K562 (cell line): ENCODE measurements around the gene NHSL2. TPM values are rescaled to one million over a fixed set of nuclear protein-coding genes. Genes with fewer than 3 reads are reported as not detected.

ENCODE experiments used
- ATAC-seq: fragments of 200-7000 bp; cut with Tn5 transposase; 3 replicates; pipeline ENCODE4 v1.9.1; 2020; ENCODE audit warnings: moderate library complexity
- BruUV-seq: library from RNA; stranded (reverse); fragments of 400-500 nt; replicated peaks from 2 replicates; lab custom pipeline; 2021; lab: Mats Ljungman, UMichigan
- CTCF ChIA-PET: fragments of 300-600 bp; formaldehyde crosslinking; extraction: SDS; loops from one replicate; lab custom pipeline; 2021; ENCODE audit warnings: low intra/inter-chr PET ratio; lab: Yijun Ruan, JAX
- POLR2A ChIA-PET: fragments of 300-600, 350-650 bp; sonication (Branson Sonifier 250); formaldehyde crosslinking; extraction: SDS; loops from one replicate; lab custom pipeline; 2021; ENCODE audit warnings: antibody characterized with exemption, inconsistent platforms; lab: Yijun Ruan, JAX
- DNase-seq, 4 experiments: peaks; one replicate each; pipeline versions ENCODE4 v3.0.0 to v3.0.0-alpha.2; 2011 to 2018; ENCODE audit warnings: low spot score in 3 of 4, mixed read lengths in 3 of 4; ENCODE audit errors: extremely low read depth in 1 of 4
- FAIRE-seq: peaks from 2 replicates; lab custom pipeline; 2011; peaks lifted over from hg19 to GRCh38; lab: Jason Lieb, UNC
- H2AFZ ChIP-seq: 2 replicates; pipeline ENCODE4 v1.6.0; 2011; ENCODE audit warnings: low read depth, low read length, control low read depth, inconsistent platforms
- H3K27ac ChIP-seq: fragments of 200-600 bp; 3 replicates; pipeline ENCODE4 v1.8.0; 2011; ENCODE audit warnings: low read depth, mild to moderate bottlenecking, control low read depth, inconsistent platforms, low read length, moderate library complexity, mixed read lengths; ENCODE audit errors: extremely low read depth
- H3K27me3 ChIP-seq, 2 experiments: fragments of 300-600 bp in 1 of 2; 2 replicates in 1 of 2; 3 replicates in 1 of 2; pipeline versions ENCODE4 v1.6.0 to v1.8.0; 2011; ENCODE audit warnings: inconsistent platforms in 2 of 2, low read length in 2 of 2, mild to moderate bottlenecking in 1 of 2, mixed read lengths in 1 of 2, moderate library complexity in 1 of 2; ENCODE audit not compliant: control insufficient read depth in 2 of 2, insufficient read depth in 2 of 2
- H3K36me3 ChIP-seq: fragments of 300-600 bp; 3 replicates; pipeline ENCODE4 v1.8.0; 2011; ENCODE audit warnings: mild to moderate bottlenecking, low read length, inconsistent platforms; ENCODE audit not compliant: control insufficient read depth, insufficient read depth
- H3K4me1 ChIP-seq, 2 experiments: fragments of 200-600 bp in 1 of 2; replicated peaks in 1 of 2; 2 replicates in 1 of 2; 3 replicates in 1 of 2; pipeline versions ENCODE4 v1.5.1 to v1.8.0; 2011; ENCODE audit warnings: inconsistent platforms in 2 of 2, low read length in 2 of 2, mild to moderate bottlenecking in 1 of 2, mixed read lengths in 1 of 2, moderate library complexity in 1 of 2; ENCODE audit not compliant: control insufficient read depth in 2 of 2, insufficient read depth in 2 of 2
- H3K4me2 ChIP-seq: 2 replicates; pipeline ENCODE4 v1.6.1; 2011; ENCODE audit warnings: low read length, control low read depth, inconsistent platforms, mixed read lengths; ENCODE audit not compliant: insufficient read depth
- H3K4me3 ChIP-seq: fragments of 200-600 bp; sonication (generic), shearing (Covaris generic); 2 replicates; pipeline ENCODE4 v1.5.1; 2016; ENCODE audit warnings: control low read depth, inconsistent platforms
- H3K79me2 ChIP-seq: fragments of 200-600 bp; 3 replicates; pipeline ENCODE4 v1.8.0; 2011; ENCODE audit warnings: low read length, inconsistent platforms; ENCODE audit not compliant: control insufficient read depth, insufficient read depth
- H3K9ac ChIP-seq, 2 experiments: 2 replicates each; pipeline versions ENCODE4 v1.6.0 to v1.6.1; 2011; ENCODE audit warnings: low read depth in 2 of 2, low read length in 2 of 2, control low read depth in 1 of 2, inconsistent platforms in 1 of 2, mild to moderate bottlenecking in 1 of 2, mixed read lengths in 1 of 2; ENCODE audit not compliant: insufficient read depth in 1 of 2
- H3K9me1 ChIP-seq: one replicate; pipeline ENCODE4 v1.6.0; 2011; ENCODE audit warnings: inconsistent platforms, mild to moderate bottlenecking, low read length, moderate library complexity; ENCODE audit not compliant: control insufficient read depth, insufficient read depth
- H3K9me3 ChIP-seq: replicated peaks from 2 replicates; pipeline ENCODE4 v1.5.1; 2011; ENCODE audit warnings: low read depth, low read length, inconsistent platforms; ENCODE audit not compliant: control insufficient read depth, insufficient read depth
- H4K20me1 ChIP-seq: replicated peaks from 2 replicates; pipeline ENCODE4 v1.6.1; 2011; ENCODE audit warnings: low read length, inconsistent platforms, mixed read lengths; ENCODE audit not compliant: control insufficient read depth, insufficient read depth
- ATF3 ChIP-seq, 2 experiments: fragments of 450-650 bp in 1 of 2; sonication (generic) in 1 of 2; formaldehyde crosslinking in 1 of 2; IDR thresholded peaks in 1 of 2; conservative IDR thresholded peaks in 1 of 2; 2 replicates each; pipeline versions ENCODE4 v1.6.1 to v1.8.1; 2016 to 2023; ENCODE audit warnings: mild to moderate bottlenecking in 2 of 2, moderate library complexity in 2 of 2, inconsistent platforms in 1 of 2, missing genetic modification reagents in 1 of 2
- CREB3L1 ChIP-seq: fragments of 450-650 bp; IDR thresholded peaks from 2 replicates; pipeline ENCODE4 v1.6.1; 2014; ENCODE audit warnings: low read depth, mild to moderate bottlenecking, moderate library complexity, borderline replicate concordance
- CREBBP ChIP-seq: IDR thresholded peaks from one replicate; pipeline ENCODE4 v1.6.1; 2012; ENCODE audit warnings: low read depth, mild to moderate bottlenecking, control low read depth, inconsistent platforms, low read length
- CUX1 ChIP-seq: fragments of 200-800 bp; sonication (Bioruptor generic); IDR thresholded peaks from 2 replicates; pipeline ENCODE4 v1.6.1; 2016; ENCODE audit warnings: missing genetic modification characterization, missing compliant biosample characterization
- E2F3 ChIP-seq: fragments of 250-450 bp; sonication (Bioruptor Pico); IDR thresholded peaks from 2 replicates; pipeline ENCODE4 v1.4.0; 2020; ENCODE audit warnings: mild to moderate bottlenecking
- NELFE ChIP-seq: IDR thresholded peaks from 2 replicates; pipeline ENCODE4 v1.6.1; 2011; ENCODE audit warnings: mild to moderate bottlenecking; ENCODE audit not compliant: insufficient read depth, insufficient read length
- RB1 ChIP-seq: fragments of 450-650 bp; IDR thresholded peaks from 2 replicates; pipeline ENCODE4 v1.6.1; 2017; ENCODE audit warnings: low read depth, mild to moderate bottlenecking
- SNIP1 ChIP-seq: fragments of 450-650 bp; IDR thresholded peaks from 2 replicates; pipeline ENCODE4 v1.7.1; 2017; ENCODE audit warnings: low read depth, mild to moderate bottlenecking
- STAG1 ChIP-seq: sonication (generic); formaldehyde crosslinking; IDR thresholded peaks from 2 replicates; pipeline ENCODE4 v1.5.0; 2020; ENCODE audit warnings: missing genetic modification reagents, borderline replicate concordance
- ZNF274 ChIP-seq: IDR thresholded peaks from 2 replicates; pipeline ENCODE4 v1.6.1; 2011; ENCODE audit warnings: low read depth, mild to moderate bottlenecking, low read length, moderate library complexity, borderline replicate concordance
- ZNF449 ChIP-seq: fragments of 250-450 bp; sonication (Bioruptor Pico); IDR thresholded peaks from 2 replicates; pipeline ENCODE4 v1.8.0; 2022; ENCODE audit warnings: moderate library complexity, mild to moderate bottlenecking, inconsistent platforms
- ZNF707 ChIP-seq: fragments of 250-450 bp; sonication (Bioruptor Pico); conservative IDR thresholded peaks from 2 replicates; pipeline ENCODE4 v1.8.0; 2022; ENCODE audit warnings: inconsistent platforms, mild to moderate bottlenecking, moderate library complexity
- whole genome bisulfite sequencing: fragments of 100-300 bp; shearing (Covaris generic); methylation state at CpG from one replicate; pipeline ENCODE4 v1.1.6; 2016; ENCODE audit warnings: low coverage, mixed read lengths; ENCODE audit not compliant: insufficient coverage; ENCODE audit errors: missing lambda C conversion rate; 5-methylcytosine and 5-hydroxymethylcytosine counted together
- in situ Hi-C: fragments of 300-500 bp; cut with MboI; formaldehyde crosslinking; loops from 4 replicates; pipeline ENCODE4 v1.15.0; 2018; ENCODE audit warnings: inconsistent platforms, mixed read lengths
- intact Hi-C: fragments of 100-400 bp; cut with micrococcal nuclease; formaldehyde crosslinking; loops from 2 replicates; pipeline ENCODE4 v1.14.2; 2022
- polyA plus RNA-seq, 8 experiments: library from polyadenylated mRNA; depleted of rRNA in 4 of 8; stranded (reverse) in 5 of 8; unstranded in 3 of 8; fragments of >200 nt; fragmentation: Nextera tagmentation in 2 of 8; fragmentation: Illumina TruSeq in 1 of 8; extraction: Ambion mirVana in 2 of 8; extraction: Trizol in 1 of 8; gene quantifications; 2 replicates each; pipeline versions ENCODE4 v1.2.1 to v1.2.3, GENCODE V29; 2011 to 2014; ENCODE audit warnings: inconsistent platforms in 1 of 8, missing spikeins in 1 of 8
- total RNA-seq, 7 experiments: library from RNA; depleted of rRNA in 6 of 7; stranded (reverse); fragments of >200 nt in 6 of 7; fragmentation: Illumina TruSeq in 2 of 7; extraction: Trizol in 2 of 7; gene quantifications; 2 replicates each; pipeline versions ENCODE4 v1.2.1 to v1.2.3, GENCODE V29; 2011 to 2021; ENCODE audit warnings: low replicate concordance in 1 of 7

Gene NHSL2
- total and polyA plus RNA-seq, 9 of the 15 experiments (the other 6 are each of a cell fraction or from before 2014, with no cell fraction given) = 0.02 TPM; not detected in 8

- ChIA-PET POLR2A (no interaction called here), CTCF (no interaction called here)
- ATAC-seq (no peak), FAIRE-seq (no peak), DNase-seq (no peak)
- H3K4me3 ChIP-seq = no peak overlapping the region
- H3K27me3 ChIP-seq = no peaks in the 10 kb centered on the region; a peak in 1 of 5 replicates
- no peak overlapping the region for H3K9ac ChIP-seq
- intact Hi-C loops (no loop called here), in situ Hi-C loops (no loop called here)
- BruUV-seq = no TSS peak
- H3K4me1 ChIP-seq = no peaks in the 10 kb centered on the region
- H2AFZ ChIP-seq = peak overlapping the region; percentile 54; the same call in 1 of the 2 replicates
- no peak overlapping the region for H3K4me2 ChIP-seq
- H3K27ac ChIP-seq = no peak overlapping the region
- H3K9me1 ChIP-seq = no peaks in the 10 kb centered on the region
- no peak for TF ChIP-seq E2F3 (CRISPR knock-in tag)
- no peak for TF ChIP-seq ZNF449 (CRISPR knock-in tag)
- no peak for TF ChIP-seq SNIP1
- TF ChIP-seq RB1 = no peak
- no peak for TF ChIP-seq ZNF274
- TF ChIP-seq CREB3L1 = no peak
- TF ChIP-seq STAG1 (CRISPR knock-in tag) = no peak
- no peak for TF ChIP-seq NELFE
- TF ChIP-seq ZNF707 (CRISPR knock-in tag) = no peak
- TF ChIP-seq ATF3 (IDR thresholded peaks at IDR 0.05) = no peak
- TF ChIP-seq ATF3 (CRISPR knock-in tag; conservative IDR thresholded peaks at IDR 0.05) = no peak
- no peak for TF ChIP-seq CUX1 (CRISPR knock-in tag)
- TF ChIP-seq CREBBP = no peak
- H3K36me3 ChIP-seq = no peaks in the 10 kb centered on the region
- 0 out of 2 replicates have a peak, but pooled peaks cover 3% of the 10 kb centered on the region for H4K20me1 ChIP-seq
- no peaks in the 10 kb centered on the region for H3K9me3 ChIP-seq
- no peaks in the 10 kb centered on the region for H3K79me2 ChIP-seq
- 0% methylated on average over 2 of the region's 3 CpGs for WGBS
These were observed 210.7 kb downstream of the NHSL2 start for GRCh38 chrX:72121383-72121782.
